ENCODE measurements around the gene MRPL3.

Gene MRPL3

GRCh38 chr3:131421301-131421700 lies 81.5 kb downstream of the MRPL3 start:
- Histone ChIP-seq H3K36me3 (ENCODE audit: insufficient read depth, low read length) (no peaks in the 10 kb centered on the region), H3K27ac (no peak overlapping the region), H3K4me3 (no peak overlapping the region), H3K9ac (ENCODE audit: insufficient read length) (no peak overlapping the region), H3K9me3 (ENCODE audit: low read depth, low read length) (no peaks in the 10 kb centered on the region)
- DNase-seq (ENCODE audit: low read depth, low spot score), result no peak
- TF ChIP-seq POLR2AphosphoS5 (IDR thresholded peaks at IDR 0.05; ENCODE audit: borderline replicate concordance, low read depth, low read length), result no peak
- no peak for TF ChIP-seq FOXP2 (optimal IDR thresholded peaks at IDR 0.05; ENCODE audit: control extremely low read depth, extremely low read length, insufficient read depth)
- TF ChIP-seq EZH2 (IDR thresholded peaks at IDR 0.05), result no peak

GRCh38 chr3:131417751-131418150 lies 85.0 kb downstream of the MRPL3 start:
- H3K9ac ChIP-seq (ENCODE audit: insufficient read length), result no peak overlapping the region
- H3K27ac ChIP-seq, result no peak overlapping the region
- H3K36me3 ChIP-seq (ENCODE audit: insufficient read depth, low read length), result no peaks in the 10 kb centered on the region
- H3K9me3 ChIP-seq (ENCODE audit: low read depth, low read length), result no peaks in the 10 kb centered on the region
- TF ChIP-seq FOXP2 (optimal IDR thresholded peaks at IDR 0.05; ENCODE audit: control extremely low read depth, extremely low read length, insufficient read depth) (no peak), POLR2AphosphoS5 (IDR thresholded peaks at IDR 0.05; ENCODE audit: borderline replicate concordance, low read depth, low read length) (no peak), EZH2 (IDR thresholded peaks at IDR 0.05) (no peak)
- DNase-seq (ENCODE audit: low read depth, low spot score), result no peak
- H3K4me3 ChIP-seq, result no peak overlapping the region
